Activated CD4-positive, alpha-beta memory T cell treated with anti-CD3 and anti-CD28 coated beads for 36 hours (primary cell): Measurements from ENCODE around the gene TPT1. TPM values are rescaled to one million over a fixed set of nuclear protein-coding genes. Genes with fewer than 3 reads are reported as not detected.
"Not testable (repeated sequence)": the region's sequence is repeated elsewhere in the genome, so short reads cannot be mapped to it uniquely, and the experiment has no call there.

Source experiments
- CTCF ChIA-PET: fragments of 350-600 bp; sonication (Branson Sonifier 250); formaldehyde crosslinking; loops from one replicate; lab custom pipeline; 2021; ENCODE audit warnings: antibody characterized with exemption, inconsistent platforms; lab: Charles Lee
- POLR2A ChIA-PET: fragments of 350-600 bp; sonication (Branson Sonifier 250); formaldehyde crosslinking; loops from one replicate; lab custom pipeline; 2021; ENCODE audit warnings: antibody characterized with exemption; lab: Charles Lee
- DNase-seq: peaks from one replicate; pipeline ENCODE4 v3.0.0-alpha.2; 2020
- H3K27ac Mint-ChIP-seq: one replicate; pipeline ENCODE4 v1.8.0; 2021; ENCODE audit warnings: mixed read lengths
- H3K27me3 Mint-ChIP-seq: one replicate; pipeline ENCODE4 v1.8.0; 2021; ENCODE audit warnings: mixed read lengths
- H3K36me3 Mint-ChIP-seq: one replicate; pipeline ENCODE4 v1.8.0; 2021; ENCODE audit warnings: mixed read lengths
- H3K4me1 Mint-ChIP-seq: one replicate; pipeline ENCODE4 v1.8.0; 2021; ENCODE audit warnings: low read depth, mixed read lengths
- H3K4me3 Mint-ChIP-seq: one replicate; pipeline ENCODE4 v1.8.0; 2021; ENCODE audit warnings: mild to moderate bottlenecking, mixed read lengths
- H3K9me3 Mint-ChIP-seq: one replicate; pipeline ENCODE4 v1.8.0; 2021; ENCODE audit warnings: mixed read lengths
- intact Hi-C: fragments of 100-400 bp; cut with micrococcal nuclease; formaldehyde crosslinking; loops from one replicate; pipeline ENCODE4 v1.15.1; 2023
- total RNA-seq, 2 experiments: library from RNA; stranded (reverse); gene quantifications; one replicate each; pipeline ENCODE4 v1.2.3, GENCODE V29; 2021

TPT1 gene
- total RNA-seq, 2 experiments from 2014 or later = 3,227 to 3,264 TPM

- H3K4me1 Mint-ChIP-seq, H3K4me3 Mint-ChIP-seq, H3K9me3 Mint-ChIP-seq, intact Hi-C loops, H3K27me3 Mint-ChIP-seq, CTCF ChIA-PET, DNase-seq, H3K27ac Mint-ChIP-seq, H3K36me3 Mint-ChIP-seq, POLR2A ChIA-PET: not testable (repeated sequence)
These were observed 37.8 kb upstream of the TPT1 start for GRCh38 chr13:45378786-45379185.

- POLR2A ChIA-PET, intact Hi-C loops, H3K4me1 Mint-ChIP-seq: not testable (repeated sequence)
These were observed 36.3 kb upstream of the TPT1 start for GRCh38 chr13:45377314-45377713.

GRCh38 chr13:45376651-45377050 is 35.7 kb upstream of the TPT1 start:
- CTCF ChIA-PET, H3K36me3 Mint-ChIP-seq, H3K4me1 Mint-ChIP-seq, H3K27ac Mint-ChIP-seq, H3K9me3 Mint-ChIP-seq, intact Hi-C loops, DNase-seq, H3K27me3 Mint-ChIP-seq, POLR2A ChIA-PET, H3K4me3 Mint-ChIP-seq: not testable (repeated sequence)

More at GRCh38 chr13:45377314-45377713, 36.3 kb upstream of the TPT1 start:
- H3K27ac Mint-ChIP-seq, DNase-seq, H3K9me3 Mint-ChIP-seq, CTCF ChIA-PET, H3K27me3 Mint-ChIP-seq, H3K36me3 Mint-ChIP-seq, H3K4me3 Mint-ChIP-seq: not testable (repeated sequence)

- Mint-ChIP-seq H3K4me3 (no peak overlapping the region), H3K27ac (no peak overlapping the region), H3K9me3 (no peaks in the 10 kb centered on the region), H3K36me3 (peaks cover 2% of the 10 kb centered on the region), H3K4me1 (peaks cover 7% of the 10 kb centered on the region), H3K27me3 (no peaks in the 10 kb centered on the region)
- CTCF ChIA-PET = no interaction called here
- POLR2A ChIA-PET = no interaction called here
- DNase-seq = no peak
- intact Hi-C loops = no loop called here
These were observed 33.9 kb upstream of the TPT1 start for GRCh38 chr13:45374917-45375316.

GRCh38 chr13:45373162-45373547 is 32.2 kb upstream of the TPT1 start:
- POLR2A ChIA-PET = no interaction called here
- DNase-seq = no peak
- intact Hi-C loops = no loop called here
- no peaks in the 10 kb centered on the region for H3K9me3 Mint-ChIP-seq
- CTCF ChIA-PET = interaction anchor here (0.6 to 5.1 kb wide), 2 partner anchors 20 to 127 kb away, joined by 3 to 71 read pairs; no protein-coding TSS in a partner anchor
- peaks cover 2% of the 10 kb centered on the region for H3K36me3 Mint-ChIP-seq
- H3K4me3 Mint-ChIP-seq = no peak overlapping the region
- no peak overlapping the region for H3K27ac Mint-ChIP-seq
- H3K4me1 Mint-ChIP-seq = peaks cover 19% of the 10 kb centered on the region
- H3K27me3 Mint-ChIP-seq = no peaks in the 10 kb centered on the region

GRCh38 chr13:45372189-45373161 is 31.5 kb upstream of the TPT1 start:
- ChIA-PET POLR2A (no interaction called here), CTCF (interaction anchor here (0.6 to 5.1 kb wide), 11 partner anchors 21 to 135 kb away, joined by 3 to 71 read pairs (median 3); no protein-coding TSS in a partner anchor)
- intact Hi-C loops = no loop called here
- no peak for DNase-seq
- Mint-ChIP-seq H3K9me3 (no peaks in the 10 kb centered on the region), H3K27me3 (no peaks in the 10 kb centered on the region), H3K36me3 (peaks cover 2% of the 10 kb centered on the region), H3K27ac (no peak overlapping the region), H3K4me3 (no peak overlapping the region), H3K4me1 (peaks cover 26% of the 10 kb centered on the region)

- CTCF ChIA-PET = interaction anchor here (0.6 to 5.1 kb wide), 33 partner anchors 14 to 323 kb away, joined by 3 to 71 read pairs (median 3); partner anchors contain the start of genes COG3, SLC25A30 and TPT1
These were observed 30.0 kb upstream of the TPT1 start for GRCh38 chr13:45370922-45371406.

GRCh38 chr13:45369116-45369515 is 28.1 kb upstream of the TPT1 start:
- Mint-ChIP-seq H3K27me3 (no peaks in the 10 kb centered on the region), H3K27ac (peak overlapping the region; percentile 44), H3K4me1 (peaks cover 41% of the 10 kb centered on the region), H3K9me3 (peaks cover under 1% of the 10 kb centered on the region), H3K4me3 (no peak overlapping the region), H3K36me3 (peaks cover 11% of the 10 kb centered on the region)
- no peak for DNase-seq
- ChIA-PET POLR2A (interaction anchor here (0.8 to 2.7 kb wide), 3 partner anchors 19 to 50 kb away, joined by 3 to 31 read pairs (median 4); partner anchors contain the start of genes SLC25A30 and TPT1), CTCF (interaction anchor here (1.1 to 5.1 kb wide), 7 partner anchors 22 to 122 kb away, joined by 3 to 71 read pairs (median 12); partner anchors contain the start of genes COG3 and SLC25A30)
- intact Hi-C loops = loop anchor here (5.0 to 10.0 kb wide), 2 partner anchors 37 to 146 kb away; no protein-coding TSS in a partner anchor

More at GRCh38 chr13:45370922-45371406, 30.0 kb upstream of the TPT1 start:
- Mint-ChIP-seq H3K4me1 (peaks cover 35% of the 10 kb centered on the region), H3K27me3 (no peaks in the 10 kb centered on the region), H3K27ac (no peak overlapping the region), H3K36me3 (peaks cover 3% of the 10 kb centered on the region), H3K9me3 (no peaks in the 10 kb centered on the region), H3K4me3 (no peak overlapping the region)
- DNase-seq = peak; percentile 62
- POLR2A ChIA-PET = interaction anchor here (1.0 kb wide), 1 partner anchor 23 kb away, joined by 3 read pairs; no protein-coding TSS in a partner anchor
- intact Hi-C loops = loop anchor here (1.0 kb wide), 1 partner anchor 119 kb away; no protein-coding TSS in a partner anchor

GRCh38 chr13:45368571-45368970 is 27.6 kb upstream of the TPT1 start:
- Mint-ChIP-seq H3K4me1 (peaks cover 44% of the 10 kb centered on the region), H3K4me3 (no peak overlapping the region), H3K9me3 (peaks cover 6% of the 10 kb centered on the region), H3K36me3 (peaks cover 15% of the 10 kb centered on the region), H3K27ac (peak overlapping the region; percentile 85), H3K27me3 (no peaks in the 10 kb centered on the region)
- intact Hi-C loops = loop anchor here (5.0 to 10.0 kb wide), 2 partner anchors 36 to 146 kb away; no protein-coding TSS in a partner anchor
- ChIA-PET POLR2A (interaction anchor here (0.8 to 2.7 kb wide), 5 partner anchors 20 to 49 kb away, joined by 3 to 31 read pairs (median 11); partner anchors contain the start of genes SLC25A30 and TPT1), CTCF (interaction anchor here (1.0 to 3.6 kb wide), 5 partner anchors 25 to 59 kb away, joined by 3 to 18 read pairs (median 6); partner anchors contain the start of gene SLC25A30)
- DNase-seq = peak; percentile 17

- peak; percentile 60 for DNase-seq
- Mint-ChIP-seq H3K36me3 (peaks cover 19% of the 10 kb centered on the region), H3K9me3 (peaks cover 6% of the 10 kb centered on the region), H3K4me1 (peaks cover 47% of the 10 kb centered on the region), H3K4me3 (no peak overlapping the region), H3K27me3 (no peaks in the 10 kb centered on the region), H3K27ac (peak overlapping the region; percentile 85)
- ChIA-PET POLR2A (interaction anchor here (0.6 to 2.7 kb wide), 7 partner anchors 27 to 136 kb away, joined by 3 to 31 read pairs (median 8); partner anchors contain the start of genes COG3, SLC25A30 and TPT1), CTCF (interaction anchor here (0.6 to 3.6 kb wide), 9 partner anchors 26 to 759 kb away, joined by 3 to 18 read pairs (median 4); partner anchors contain the start of gene SLC25A30)
- intact Hi-C loops = loop anchor here (5.0 to 10.0 kb wide), 2 partner anchors 36 to 147 kb away; no protein-coding TSS in a partner anchor
These were observed 27.0 kb upstream of the TPT1 start for GRCh38 chr13:45368005-45368404.

- Mint-ChIP-seq H3K9me3 (peaks cover 6% of the 10 kb centered on the region), H3K36me3 (peaks cover 23% of the 10 kb centered on the region), H3K4me3 (peak overlapping the region; percentile 39), H3K27ac (peak overlapping the region; percentile 85), H3K4me1 (peaks cover 52% of the 10 kb centered on the region), H3K27me3 (no peaks in the 10 kb centered on the region)
- CTCF ChIA-PET = interaction anchor here (1.2 to 2.4 kb wide), 5 partner anchors 27 to 320 kb away, joined by 3 to 9 read pairs (median 6); no protein-coding TSS in a partner anchor
- POLR2A ChIA-PET = interaction anchor here (0.6 to 2.7 kb wide), 9 partner anchors 11 to 318 kb away, joined by 3 to 31 read pairs (median 4); partner anchors contain the start of genes COG3, SLC25A30 and TPT1
- peak; percentile 96 for DNase-seq
- intact Hi-C loops = loop anchor here (1.0 to 10.0 kb wide), 7 partner anchors 26 to 161 kb away; partner anchors contain the start of genes COG3, SLC25A30 and TPT1
These were observed 26.4 kb upstream of the TPT1 start for GRCh38 chr13:45367358-45367757.
